22Rv1 (cell line): ENCODE data around the gene ITCH.
"Not testable (repeated sequence)": the region's sequence is repeated elsewhere in the genome, so short reads cannot be mapped to it uniquely, and the experiment has no call there.

Experiments
- CTCF ChIP-seq: fragments of 450-650 bp; IDR thresholded peaks from 2 replicates; pipeline ENCODE4 v1.5.1; 2017; ENCODE audit warnings: mild to moderate bottlenecking
- ZFX ChIP-seq: fragments of 450-650 bp; IDR thresholded peaks from 2 replicates; pipeline ENCODE4 v1.6.1; 2017; ENCODE audit warnings: antibody characterized with exemption, borderline replicate concordance

- not testable (repeated sequence) for TF ChIP-seq CTCF, ZFX
These were observed 42.9 kb downstream of the ITCH start for GRCh38 chr20:34405942-34406341.
